HEK293 (cell line): ENCODE results near the gene RIPPLY2.
A peak's percentile ranks its signal among the peaks of the same experiment; 100 is the strongest.

ENCODE experiments used
- BCL11A ChIP-seq: fragments of 450-650 bp; formaldehyde crosslinking; IDR thresholded peaks from 2 replicates; pipeline ENCODE4 v1.5.1; 2016; ENCODE audit warnings: low read depth, missing biosample characterization, missing genetic modification characterization
- MYNN ChIP-seq: fragments of 450-650 bp; formaldehyde crosslinking; IDR thresholded peaks from 2 replicates; pipeline ENCODE4 v1.5.1; 2016; ENCODE audit warnings: missing biosample characterization, missing genetic modification characterization, borderline replicate concordance
- SCRT2 ChIP-seq: fragments of 450-650 bp; formaldehyde crosslinking; IDR thresholded peaks from 2 replicates; pipeline ENCODE4 v1.5.1; 2016; ENCODE audit warnings: missing biosample characterization, missing genetic modification characterization
- TRIM28 ChIP-seq: IDR thresholded peaks from 2 replicates; pipeline ENCODE4 v1.6.1; 2011; ENCODE audit warnings: low read length, control low read depth, borderline replicate concordance
- ZNF292 ChIP-seq: fragments of 450-650 bp; formaldehyde crosslinking; IDR thresholded peaks from 2 replicates; pipeline ENCODE4 v1.5.1; 2016; ENCODE audit warnings: low read depth, missing biosample characterization, missing genetic modification characterization, borderline replicate concordance

GRCh38 chr6:83883240-83883639, 30.1 kb downstream of the RIPPLY2 start:
- TF ChIP-seq TRIM28 (no peak), MYNN (tag by site-specific recombination) (no peak), SCRT2 (tag by site-specific recombination) (no peak), BCL11A (tag by site-specific recombination) (0 out of 2 replicates have a peak, but pooled peaks have one; percentile 23), ZNF292 (no peak)
